ENCODE results near the gene HEXIM2. TPM values are rescaled to one million over a fixed set of nuclear protein-coding genes. Genes with fewer than 3 reads are reported as not detected.

Gene HEXIM2
- total RNA-seq, 6 experiments from 2014 or later: 4.8 to 9.5 (median 6.2) TPM

GRCh38 chr17:45184144-45184543 lies 22.5 kb downstream of the HEXIM2 start:
- Mint-ChIP-seq H3K36me3 (ENCODE audit: low read depth) (no peaks in the 10 kb centered on the region), H3K27me3 (ENCODE audit: insufficient read depth) (peaks cover 2% of the 10 kb centered on the region; the same call in 1 of the 2 replicates), H3K4me3 (no peak overlapping the region), H3K4me1 (ENCODE audit: low read depth) (no peaks in the 10 kb centered on the region), H3K9me3 (no peaks in the 10 kb centered on the region), H3K27ac (no peak overlapping the region)
- DNase-seq: no peak
- TF ChIP-seq CTCF (IDR thresholded peaks at IDR 0.05): no peak

- no peaks in the 10 kb centered on the region for H3K4me1 Mint-ChIP-seq (ENCODE audit: low read depth)
- no peaks in the 10 kb centered on the region for H3K9me3 Mint-ChIP-seq
- no peak for TF ChIP-seq CTCF (IDR thresholded peaks at IDR 0.05)
- no peak overlapping the region for H3K4me3 Mint-ChIP-seq
- no peak overlapping the region for H3K27ac Mint-ChIP-seq
- H3K27me3 Mint-ChIP-seq (ENCODE audit: insufficient read depth): peaks cover 2% of the 10 kb centered on the region
- DNase-seq: no peak
- no peaks in the 10 kb centered on the region for H3K36me3 Mint-ChIP-seq (ENCODE audit: low read depth)
Measured at GRCh38 chr17:45186801-45187354, 25.2 kb downstream of the HEXIM2 start.

- Mint-ChIP-seq H3K4me3 (no peak overlapping the region), H3K27me3 (ENCODE audit: insufficient read depth) (peaks cover 2% of the 10 kb centered on the region), H3K4me1 (ENCODE audit: low read depth) (no peaks in the 10 kb centered on the region), H3K9me3 (no peaks in the 10 kb centered on the region), H3K27ac (no peak overlapping the region), H3K36me3 (ENCODE audit: low read depth) (no peaks in the 10 kb centered on the region)
- no peak for TF ChIP-seq CTCF (IDR thresholded peaks at IDR 0.05)
- DNase-seq: no peak
Measured at GRCh38 chr17:45189009-45189408, 27.3 kb downstream of the HEXIM2 start.

- no peak overlapping the region for H3K4me3 Mint-ChIP-seq
- H3K27me3 Mint-ChIP-seq (ENCODE audit: insufficient read depth): peaks cover 2% of the 10 kb centered on the region
- H3K36me3 Mint-ChIP-seq (ENCODE audit: low read depth): no peaks in the 10 kb centered on the region
- H3K27ac Mint-ChIP-seq: no peak overlapping the region
- H3K9me3 Mint-ChIP-seq: no peaks in the 10 kb centered on the region
- no peaks in the 10 kb centered on the region for H3K4me1 Mint-ChIP-seq (ENCODE audit: low read depth)
- no peak for DNase-seq
- no peak for TF ChIP-seq CTCF (IDR thresholded peaks at IDR 0.05)
Measured at GRCh38 chr17:45190503-45191255, 29.0 kb downstream of the HEXIM2 start.

- Mint-ChIP-seq H3K9me3 (no peaks in the 10 kb centered on the region), H3K4me3 (no peak overlapping the region), H3K36me3 (ENCODE audit: low read depth) (no peaks in the 10 kb centered on the region), H3K27me3 (ENCODE audit: insufficient read depth) (no peaks in the 10 kb centered on the region; the same call in 1 of the 2 replicates), H3K27ac (no peak overlapping the region), H3K4me1 (ENCODE audit: low read depth) (peaks cover 17% of the 10 kb centered on the region)
- TF ChIP-seq CTCF (IDR thresholded peaks at IDR 0.05): no peak
- no peak for DNase-seq
Measured at GRCh38 chr17:45195424-45195823, 33.7 kb downstream of the HEXIM2 start.

All from HFFc6 (cell line).